GM19193 (cell line): Measurements from ENCODE around the gene STXBP6.

Experiments
- POLR2A ChIP-seq: IDR thresholded peaks from 4 replicates; pipeline ENCODE4 v1.6.1; 2011; ENCODE audit not compliant: insufficient read depth, insufficient read length; ENCODE audit errors: extremely low read depth

Gene STXBP6

GRCh38 chr14:24828486-24828885 is 221.5 kb downstream of the STXBP6 start:
- no peak for TF ChIP-seq POLR2A

DNA sequence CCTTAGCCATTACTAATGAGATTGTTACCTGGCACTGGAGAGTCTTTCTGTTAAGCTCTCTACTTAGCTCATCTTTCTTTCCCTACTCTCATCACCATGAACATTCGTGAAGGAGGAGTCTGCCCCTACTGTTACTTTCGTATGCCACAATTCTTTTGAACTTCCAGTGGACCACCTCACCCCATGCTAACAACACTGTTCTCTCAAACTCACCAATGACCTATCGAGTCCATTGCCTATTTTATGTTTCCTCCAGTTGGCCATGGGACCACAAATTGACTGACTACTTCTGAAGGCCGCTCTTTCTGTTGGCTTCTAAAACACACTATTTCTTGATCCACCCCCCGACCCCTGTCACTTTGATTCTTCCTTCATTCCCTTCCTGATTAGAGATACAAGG is 223.6 kb downstream of the STXBP6 start:
- TF ChIP-seq POLR2A = no peak

- no peak for TF ChIP-seq POLR2A
These were observed 229.3 kb downstream of the STXBP6 start for GRCh38 chr14:24820616-24821015.

- TF ChIP-seq POLR2A = no peak
These were observed 231.1 kb downstream of the STXBP6 start for GRCh38 chr14:24818823-24819341.

DNA sequence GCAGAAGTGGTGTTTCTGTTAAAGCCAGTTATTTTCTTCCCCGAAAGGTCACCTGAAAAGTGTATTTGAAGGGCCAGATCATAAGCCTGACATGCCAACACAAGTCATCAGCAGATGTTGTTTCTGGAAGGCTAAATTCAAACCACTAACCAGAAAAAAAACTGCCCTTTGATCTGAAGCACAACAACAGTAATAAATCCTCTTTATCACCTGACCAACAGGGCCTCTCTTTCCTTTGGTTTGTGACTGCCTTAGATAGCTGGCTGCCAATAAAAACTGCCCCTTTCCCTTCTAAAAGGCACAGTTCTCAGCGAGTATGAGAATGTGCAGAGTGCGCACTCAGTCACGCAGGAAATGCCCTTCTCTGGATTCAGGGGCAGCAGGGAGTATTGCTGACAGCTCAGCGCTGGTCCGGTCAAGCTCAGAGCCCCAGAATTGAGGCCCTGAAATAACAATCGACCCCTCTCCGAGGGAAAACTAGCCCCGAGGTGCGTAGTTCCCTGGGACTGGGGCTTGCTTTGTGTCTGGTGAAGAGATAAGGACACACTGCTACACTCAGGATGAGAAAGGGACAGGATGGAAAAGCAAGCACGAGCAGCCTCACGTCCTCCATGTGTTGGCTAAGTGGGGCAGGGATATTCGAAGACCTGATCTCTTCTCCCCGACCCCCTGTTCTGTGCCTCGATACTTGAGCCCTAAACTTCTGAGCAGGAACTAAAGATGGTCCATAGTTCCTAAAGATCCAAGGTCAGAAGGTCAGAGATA is 231.7 kb downstream of the STXBP6 start:
- TF ChIP-seq POLR2A = no peak

DNA sequence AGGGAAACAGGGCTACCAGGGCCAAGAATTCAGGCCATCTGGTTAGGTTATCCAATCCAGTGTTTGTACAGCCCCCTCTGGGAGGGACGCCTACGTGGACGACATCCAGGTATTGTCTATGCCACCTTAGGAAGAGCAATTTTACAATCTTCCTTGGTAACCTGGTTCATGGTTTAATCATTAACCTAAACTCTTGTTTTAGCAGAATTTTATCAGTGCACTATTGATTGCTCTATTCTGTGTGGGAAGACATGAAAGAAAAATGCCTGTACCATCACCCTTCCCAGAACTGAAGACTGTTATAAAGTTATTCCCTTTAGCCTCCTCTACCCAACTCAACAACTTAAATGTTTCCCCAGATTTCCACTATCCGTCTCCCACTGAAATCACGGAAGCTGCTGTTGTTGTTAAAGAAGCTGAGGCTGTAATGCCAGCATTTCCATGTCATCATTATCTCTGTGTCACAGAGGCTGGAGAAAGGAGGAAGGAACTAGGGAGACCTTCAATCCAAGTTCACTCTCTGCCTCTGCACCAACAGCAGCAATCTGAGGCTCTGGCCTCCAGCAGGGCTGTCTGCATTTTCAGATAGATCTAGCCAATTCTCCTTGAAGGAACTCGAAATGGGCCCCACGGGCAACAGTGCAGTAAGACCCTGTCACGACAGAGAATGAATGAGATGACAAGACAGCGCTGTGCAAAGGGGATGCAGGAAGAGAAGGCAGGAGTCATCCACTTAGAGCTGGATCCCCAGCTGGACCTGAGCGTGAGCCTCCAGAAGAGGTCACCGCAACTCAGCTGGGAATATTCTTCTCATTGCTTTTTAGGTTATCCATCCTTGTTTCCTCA is 232.5 kb downstream of the STXBP6 start:
- TF ChIP-seq POLR2A = no peak

- no peak for TF ChIP-seq POLR2A
These were observed 233.1 kb downstream of the STXBP6 start for GRCh38 chr14:24816929-24817211.

- TF ChIP-seq POLR2A = no peak
These were observed 233.7 kb downstream of the STXBP6 start for GRCh38 chr14:24816011-24816928.

- TF ChIP-seq POLR2A = no peak
These were observed 234.4 kb downstream of the STXBP6 start for GRCh38 chr14:24815543-24815942.

GRCh38 chr14:24814944-24815343 is 235.0 kb downstream of the STXBP6 start:
- TF ChIP-seq POLR2A = no peak

- TF ChIP-seq POLR2A = no peak
These were observed 235.6 kb downstream of the STXBP6 start for GRCh38 chr14:24814346-24814745.

- no peak for TF ChIP-seq POLR2A
These were observed 236.1 kb downstream of the STXBP6 start for GRCh38 chr14:24813819-24814259.

GRCh38 chr14:24813089-24813815 is 236.7 kb downstream of the STXBP6 start:
- TF ChIP-seq POLR2A = no peak

- no peak for TF ChIP-seq POLR2A
These were observed 240.8 kb downstream of the STXBP6 start for GRCh38 chr14:24809135-24809534.

GRCh38 chr14:24808412-24808811 is 241.5 kb downstream of the STXBP6 start:
- no peak for TF ChIP-seq POLR2A

GRCh38 chr14:24806061-24806678 is 243.8 kb downstream of the STXBP6 start:
- no peak for TF ChIP-seq POLR2A
